ENCODE data around the gene CACNA2D3.

DNA sequence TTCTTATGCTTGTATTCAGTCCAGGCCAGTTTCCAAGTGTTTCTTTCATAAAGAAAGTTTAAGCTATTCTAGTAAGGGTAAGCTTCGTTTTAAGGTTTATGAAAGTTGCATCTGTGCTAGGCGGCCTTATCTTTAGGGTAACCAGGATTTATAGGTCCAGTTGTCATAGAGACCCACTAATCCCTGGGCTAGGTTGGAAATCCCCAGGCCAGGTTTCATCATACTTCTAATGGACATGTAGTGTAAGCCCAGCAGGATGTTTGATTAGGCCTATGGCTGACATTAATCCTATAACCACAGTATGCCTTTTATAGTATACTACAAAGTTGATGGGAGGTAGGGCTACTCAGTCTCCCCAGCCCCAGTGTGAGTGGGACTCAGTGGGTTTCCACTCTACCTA, 312.4 kb downstream of the CACNA2D3 start:
- TF ChIP-seq, protein P1, sequence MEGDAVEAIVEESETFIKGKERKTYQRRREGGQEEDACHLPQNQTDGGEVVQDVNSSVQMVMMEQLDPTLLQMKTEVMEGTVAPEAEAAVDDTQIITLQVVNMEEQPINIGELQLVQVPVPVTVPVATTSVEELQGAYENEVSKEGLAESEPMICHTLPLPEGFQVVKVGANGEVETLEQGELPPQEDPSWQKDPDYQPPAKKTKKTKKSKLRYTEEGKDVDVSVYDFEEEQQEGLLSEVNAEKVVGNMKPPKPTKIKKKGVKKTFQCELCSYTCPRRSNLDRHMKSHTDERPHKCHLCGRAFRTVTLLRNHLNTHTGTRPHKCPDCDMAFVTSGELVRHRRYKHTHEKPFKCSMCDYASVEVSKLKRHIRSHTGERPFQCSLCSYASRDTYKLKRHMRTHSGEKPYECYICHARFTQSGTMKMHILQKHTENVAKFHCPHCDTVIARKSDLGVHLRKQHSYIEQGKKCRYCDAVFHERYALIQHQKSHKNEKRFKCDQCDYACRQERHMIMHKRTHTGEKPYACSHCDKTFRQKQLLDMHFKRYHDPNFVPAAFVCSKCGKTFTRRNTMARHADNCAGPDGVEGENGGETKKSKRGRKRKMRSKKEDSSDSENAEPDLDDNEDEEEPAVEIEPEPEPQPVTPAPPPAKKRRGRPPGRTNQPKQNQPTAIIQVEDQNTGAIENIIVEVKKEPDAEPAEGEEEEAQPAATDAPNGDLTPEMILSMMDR (IDR thresholded peaks at IDR 0.05; ENCODE audit: low read length), result no peak
- TF ChIP-seq EZH2 (optimal IDR thresholded peaks at IDR 0.05; ENCODE audit: low read depth, low read length) (no peak), EZH2phosphoT487 (IDR thresholded peaks at IDR 0.05; ENCODE audit: low read length) (no peak)
